ENCODE results near the gene CABYR.

The CABYR gene

DNA sequence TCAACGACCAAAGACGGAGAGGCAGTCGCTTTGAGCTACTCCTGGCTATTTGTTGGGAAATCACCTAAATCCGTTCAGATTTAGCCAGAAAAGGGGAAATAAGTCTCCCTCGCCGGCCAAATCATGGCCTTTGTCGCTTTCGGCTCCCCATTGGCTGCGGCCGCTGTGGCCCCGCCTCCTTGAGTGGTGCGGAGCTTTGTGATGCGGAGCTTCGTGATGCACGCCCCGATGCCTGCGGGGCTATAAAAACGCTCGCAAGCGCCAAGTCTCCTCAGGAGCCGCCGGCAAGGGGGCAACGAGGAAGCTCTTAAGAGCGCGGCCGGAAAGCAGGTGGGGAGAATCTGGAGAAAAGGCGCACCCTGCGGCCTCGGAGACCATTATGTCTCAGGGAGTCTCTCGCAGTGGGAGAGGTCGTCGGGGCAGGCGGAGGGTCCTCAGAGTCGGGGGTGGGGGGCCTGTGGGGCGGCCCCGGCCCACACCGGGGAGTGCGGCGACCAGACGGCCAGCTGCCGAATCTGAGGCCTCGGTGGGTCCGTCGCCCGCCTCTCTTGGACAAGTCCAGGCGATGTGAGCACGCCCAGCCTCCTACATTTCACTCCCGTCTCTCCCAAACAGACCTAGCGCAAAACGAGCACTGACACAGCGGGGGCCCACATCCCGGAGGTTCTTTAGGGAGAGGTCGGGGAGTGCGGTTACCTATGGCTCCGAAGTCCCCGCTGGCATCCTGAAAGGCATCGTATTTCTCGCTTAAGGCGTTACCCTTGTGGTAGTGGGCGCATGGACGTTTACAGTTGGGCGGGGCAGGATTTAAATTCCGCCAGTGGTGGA is at the start of gene CABYR:
Gene CABYR, plus strand, starts transcription at position 274 of the 828 bp plus-strand sequence. CDS start 4,053 bp downstream, outside the sequence.
- peak; percentile 60 for DNase-seq

DNA sequence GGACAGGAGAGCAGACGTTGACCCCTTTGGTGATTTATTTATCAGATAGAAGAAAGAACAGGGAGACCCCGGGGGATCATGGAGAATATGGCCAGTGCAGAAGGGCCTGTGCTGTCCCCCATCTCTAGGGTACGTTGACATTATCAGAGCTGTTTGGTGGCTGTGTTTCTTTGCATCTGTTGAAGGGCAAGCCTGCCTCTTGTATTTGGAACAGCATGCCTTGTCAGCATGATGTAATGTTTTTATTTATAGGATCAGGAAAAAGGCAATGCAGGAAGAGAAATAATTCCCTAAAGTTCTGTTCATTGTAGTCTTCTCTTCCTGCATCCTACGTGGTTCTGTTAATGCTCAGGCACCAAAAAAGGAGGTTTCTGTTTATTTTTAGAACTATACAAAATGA is 49.8 kb upstream of the CABYR start:
- DNase-seq = no peak

- no peak for DNase-seq
Measured at GRCh38 chr18:24089515-24090337, 49.1 kb upstream of the CABYR start.

- DNase-seq = no peak
Measured at GRCh38 chr18:24090876-24091275, 48.0 kb upstream of the CABYR start.

DNA sequence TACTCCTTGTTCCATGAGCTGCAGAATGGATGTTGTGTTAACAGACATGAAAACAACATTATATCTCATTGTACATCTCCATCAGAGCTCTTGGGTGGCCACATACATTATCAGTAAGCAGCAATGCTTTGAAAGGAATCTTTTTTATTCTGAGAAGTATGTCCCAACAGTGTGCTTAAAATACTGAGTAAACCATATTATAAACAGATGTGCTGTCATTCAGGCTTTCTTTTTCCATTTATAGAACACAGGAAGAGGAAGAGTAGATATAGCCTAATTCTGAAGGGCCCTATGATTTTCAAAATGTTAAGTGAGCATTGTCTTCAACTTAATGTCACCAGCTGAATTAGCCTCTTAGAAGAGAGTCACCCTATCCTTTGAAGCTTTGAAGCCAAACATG is 44.3 kb upstream of the CABYR start:
- no peak for DNase-seq

DNA sequence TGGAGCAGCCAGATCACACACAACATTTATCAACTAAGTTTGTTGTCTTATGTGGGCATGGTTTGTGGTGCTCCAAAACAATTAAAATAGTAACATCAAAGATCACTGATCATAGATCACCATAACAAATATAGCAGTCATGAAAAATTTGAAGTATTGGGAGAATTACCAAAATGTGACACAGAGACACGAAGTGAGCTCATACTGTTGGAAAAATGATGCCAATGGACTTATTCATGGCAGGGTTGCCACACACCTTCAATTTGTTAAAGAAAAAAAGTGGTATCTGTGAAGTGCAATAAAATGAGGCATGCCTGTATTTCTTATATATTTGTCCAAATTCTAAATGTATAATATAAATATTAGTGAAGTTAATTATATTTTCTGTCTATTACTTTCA is 42.9 kb upstream of the CABYR start:
- no peak for DNase-seq

- DNase-seq = no peak
Measured at GRCh38 chr18:24103320-24104021, 35.4 kb upstream of the CABYR start.

DNA sequence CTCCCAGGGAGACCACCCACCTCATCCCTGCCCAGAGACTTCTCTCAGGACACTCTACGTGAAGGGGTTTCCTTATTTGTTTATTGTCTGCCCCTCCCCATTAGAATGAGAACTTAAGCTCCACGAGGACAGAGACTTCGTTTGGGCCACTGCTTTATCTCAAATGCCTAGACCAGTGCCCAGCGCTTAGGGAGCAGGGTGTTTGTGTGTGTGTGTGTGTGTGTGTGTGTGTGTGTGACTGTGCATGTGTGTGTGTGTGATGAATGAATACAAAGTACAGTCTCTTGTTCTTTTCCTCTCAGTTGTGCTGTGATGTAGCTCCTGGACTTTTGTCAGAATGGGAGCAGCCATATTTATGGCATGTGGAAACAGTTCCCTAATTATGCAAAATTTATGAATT is 34.4 kb upstream of the CABYR start:
- DNase-seq = no peak

- no peak for DNase-seq
Measured at GRCh38 chr18:24108641-24109040, 30.2 kb upstream of the CABYR start.

GRCh38 chr18:24111936-24112335 is 26.9 kb upstream of the CABYR start:
- DNase-seq = no peak

GRCh38 chr18:24112464-24112863 is 26.4 kb upstream of the CABYR start:
- DNase-seq = no peak

- DNase-seq = no peak
Measured at GRCh38 chr18:24112874-24113615, 25.8 kb upstream of the CABYR start.

GRCh38 chr18:24114924-24115549 is 23.8 kb upstream of the CABYR start:
- DNase-seq = no peak

DNA sequence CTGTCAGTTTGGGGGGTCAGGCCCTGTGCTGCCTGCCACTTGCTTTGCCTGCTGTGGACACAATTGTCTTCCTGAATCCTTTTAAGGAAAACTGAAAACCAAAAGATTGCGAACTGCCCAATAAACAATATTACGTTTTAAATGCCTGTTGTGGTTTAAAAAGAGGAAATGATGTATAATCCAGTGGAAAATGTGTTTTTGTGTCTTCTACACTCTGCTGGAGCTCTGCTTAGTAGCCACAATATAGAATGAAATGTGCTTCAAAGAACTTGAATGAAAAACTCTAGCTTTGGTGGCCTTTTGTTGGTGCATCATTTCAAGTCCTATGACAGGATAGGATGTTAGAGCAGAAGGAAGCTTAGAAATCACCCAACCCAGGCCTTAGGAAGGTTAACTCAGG is 23.2 kb upstream of the CABYR start:
- DNase-seq = no peak

GRCh38 chr18:24118750-24119577 is 19.9 kb upstream of the CABYR start:
- DNase-seq = peak; percentile 65

DNA sequence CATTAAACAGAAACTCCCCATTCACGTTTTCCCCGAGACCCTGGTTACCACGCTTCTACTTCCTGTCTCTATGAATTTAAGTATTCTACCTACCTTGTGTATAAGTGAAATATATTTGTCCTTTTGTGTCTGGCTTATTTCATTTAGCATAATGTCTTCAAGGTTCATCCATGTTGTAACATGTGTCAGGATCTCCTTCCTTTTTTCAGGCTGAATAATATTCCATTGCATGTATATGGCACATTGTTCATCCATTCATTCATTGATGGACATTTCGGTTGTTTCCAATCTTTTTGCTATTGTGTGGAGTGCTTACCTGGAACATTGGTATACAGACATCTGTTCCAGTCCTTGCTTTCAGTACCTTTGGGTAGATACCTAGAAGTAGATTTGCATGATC is 18.2 kb upstream of the CABYR start:
- DNase-seq = no peak

DNA sequence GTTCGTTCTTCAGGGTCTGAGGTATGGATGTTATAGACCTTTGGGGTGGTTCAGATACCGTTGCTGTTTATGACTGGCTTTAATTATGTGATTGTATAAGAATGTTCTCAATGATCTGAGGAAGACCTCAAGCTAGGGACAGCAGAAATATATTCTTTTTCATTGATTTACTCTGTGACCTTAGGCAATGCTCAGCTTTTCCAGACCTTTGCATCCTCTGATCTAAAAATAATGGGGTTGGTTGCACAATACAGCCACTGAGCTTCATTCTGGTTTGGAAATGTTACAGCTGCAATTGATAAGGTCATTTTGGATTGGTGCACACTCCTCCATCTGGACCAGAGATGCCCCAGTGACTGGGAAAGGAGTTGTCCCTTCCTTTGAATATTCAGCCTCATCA is 17.2 kb upstream of the CABYR start:
- DNase-seq = no peak

- no peak for DNase-seq
Measured at GRCh38 chr18:24126155-24126961, 12.5 kb upstream of the CABYR start.

GRCh38 chr18:24127735-24128134 is 11.1 kb upstream of the CABYR start:
- no peak for DNase-seq

GRCh38 chr18:24128700-24129099 is 10.2 kb upstream of the CABYR start:
- no peak for DNase-seq

Measured in activated CD4-positive, alpha-beta T cell treated with anti-CD3 and anti-CD28 coated beads for 1 hour (primary cell).